ENCODE measurements around the gene ACBD4.

DNA sequence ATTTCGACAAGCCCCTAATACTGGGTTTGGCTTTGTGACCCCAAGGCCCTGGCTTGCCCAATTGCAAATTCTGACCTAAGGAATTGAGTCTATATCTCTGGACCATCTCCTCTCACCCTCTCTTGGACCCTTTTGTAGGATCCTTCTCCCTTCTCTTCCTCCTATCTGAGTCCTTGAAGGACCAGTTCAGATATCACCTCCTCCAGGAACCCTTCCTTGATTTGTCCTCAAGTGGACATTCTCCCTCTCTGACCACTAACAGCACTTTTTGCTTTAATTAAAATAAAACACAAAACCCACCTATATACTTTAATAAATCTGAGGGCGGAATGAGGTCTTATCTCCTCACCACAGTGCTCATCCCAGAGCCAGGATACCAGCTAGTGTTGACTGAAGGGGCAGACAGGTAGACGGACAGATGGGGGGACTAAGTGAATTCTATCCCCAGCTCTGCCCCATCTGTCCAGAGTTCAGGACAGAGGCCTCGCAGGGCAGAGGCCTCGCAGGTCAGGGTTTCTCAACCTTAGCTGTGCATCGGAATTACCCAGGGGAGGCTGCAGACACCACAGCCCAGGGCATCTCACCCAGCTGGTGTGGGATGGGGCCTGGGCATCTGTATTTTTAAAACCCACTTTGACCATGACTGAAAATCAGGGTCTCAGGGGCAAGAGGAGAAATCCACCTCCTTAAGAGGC is 12.3 kb upstream of the ACBD4 start:
- TF ChIP-seq, protein P1, sequence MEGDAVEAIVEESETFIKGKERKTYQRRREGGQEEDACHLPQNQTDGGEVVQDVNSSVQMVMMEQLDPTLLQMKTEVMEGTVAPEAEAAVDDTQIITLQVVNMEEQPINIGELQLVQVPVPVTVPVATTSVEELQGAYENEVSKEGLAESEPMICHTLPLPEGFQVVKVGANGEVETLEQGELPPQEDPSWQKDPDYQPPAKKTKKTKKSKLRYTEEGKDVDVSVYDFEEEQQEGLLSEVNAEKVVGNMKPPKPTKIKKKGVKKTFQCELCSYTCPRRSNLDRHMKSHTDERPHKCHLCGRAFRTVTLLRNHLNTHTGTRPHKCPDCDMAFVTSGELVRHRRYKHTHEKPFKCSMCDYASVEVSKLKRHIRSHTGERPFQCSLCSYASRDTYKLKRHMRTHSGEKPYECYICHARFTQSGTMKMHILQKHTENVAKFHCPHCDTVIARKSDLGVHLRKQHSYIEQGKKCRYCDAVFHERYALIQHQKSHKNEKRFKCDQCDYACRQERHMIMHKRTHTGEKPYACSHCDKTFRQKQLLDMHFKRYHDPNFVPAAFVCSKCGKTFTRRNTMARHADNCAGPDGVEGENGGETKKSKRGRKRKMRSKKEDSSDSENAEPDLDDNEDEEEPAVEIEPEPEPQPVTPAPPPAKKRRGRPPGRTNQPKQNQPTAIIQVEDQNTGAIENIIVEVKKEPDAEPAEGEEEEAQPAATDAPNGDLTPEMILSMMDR (IDR thresholded peaks at IDR 0.05; ENCODE audit: extremely low read depth in 1 of 2, insufficient read depth in 1 of 2, low read depth in 1 of 2, low read length in 2 of 2), result no peak
- no peak for TF ChIP-seq FOS (IDR thresholded peaks at IDR 0.05; ENCODE audit: borderline replicate concordance, insufficient read depth, low read length)
- TF ChIP-seq, protein P2, sequence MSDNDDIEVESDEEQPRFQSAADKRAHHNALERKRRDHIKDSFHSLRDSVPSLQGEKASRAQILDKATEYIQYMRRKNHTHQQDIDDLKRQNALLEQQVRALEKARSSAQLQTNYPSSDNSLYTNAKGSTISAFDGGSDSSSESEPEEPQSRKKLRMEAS (IDR thresholded peaks at IDR 0.05; ENCODE audit: insufficient read depth, insufficient read length), result no peak
